SK-N-SH treated with all-trans-retinoic acid at 6 μM for 48 hours (cell line): ENCODE results near the gene STEEP1.

ENCODE experiments used
- ATAC-seq: fragments of 200-7000 bp; cut with Tn5 transposase; 3 replicates; pipeline ENCODE4 v1.9.1; 2020; ENCODE audit warnings: mild to moderate bottlenecking, moderate library complexity
- ARNTL ChIP-seq: fragments of 450-650 bp; formaldehyde crosslinking; IDR thresholded peaks from 2 replicates; pipeline ENCODE4 v1.5.0; 2020; ENCODE audit warnings: low read depth, mild to moderate bottlenecking, moderate library complexity, borderline replicate concordance
- BACH2 ChIP-seq: fragments of 250-450 bp; sonication (Bioruptor Pico); IDR thresholded peaks from 2 replicates; pipeline ENCODE4 v1.9.0; 2021; ENCODE audit warnings: mild to moderate bottlenecking, borderline replicate concordance
- ESRRG ChIP-seq: fragments of 250-450 bp; sonication (Bioruptor Pico); IDR thresholded peaks from 2 replicates; pipeline ENCODE4 v1.6.1; 2021; ENCODE audit warnings: mild to moderate bottlenecking
- GLIS3 ChIP-seq: fragments of 250-450 bp; sonication (Bioruptor Pico); IDR thresholded peaks from 2 replicates; pipeline ENCODE4 v1.5.0; 2020; ENCODE audit warnings: mild to moderate bottlenecking, moderate library complexity
- ISL1 ChIP-seq: fragments of 250-450 bp; sonication (Bioruptor Pico); IDR thresholded peaks from 2 replicates; pipeline ENCODE4 v2.1.2; 2022; ENCODE audit warnings: mild to moderate bottlenecking, moderate library complexity
- OSR1 ChIP-seq: fragments of 250-450 bp; sonication (Bioruptor Pico); IDR thresholded peaks from 2 replicates; pipeline ENCODE4 v1.8.0; 2022; ENCODE audit warnings: moderate library complexity, mild to moderate bottlenecking, inconsistent platforms
- PATZ1 ChIP-seq: fragments of 250-450 bp; sonication (Bioruptor Pico); IDR thresholded peaks from 2 replicates; pipeline ENCODE4 v1.8.0; 2020; ENCODE audit warnings: mild to moderate bottlenecking, moderate library complexity, borderline replicate concordance
- SNAI2 ChIP-seq: fragments of 250-450 bp; sonication (Bioruptor Pico); IDR thresholded peaks from 2 replicates; pipeline ENCODE4 v1.5.0; 2020; ENCODE audit warnings: mild to moderate bottlenecking, moderate library complexity
- TCF4 ChIP-seq: fragments of 250-450 bp; sonication (Bioruptor Pico); IDR thresholded peaks from 2 replicates; pipeline ENCODE4 v1.8.0; 2021; ENCODE audit warnings: mild to moderate bottlenecking, moderate library complexity, borderline replicate concordance
- TOX ChIP-seq: fragments of 250-450 bp; sonication (Bioruptor Pico); IDR thresholded peaks from 2 replicates; pipeline ENCODE4 v1.8.0; 2021; ENCODE audit warnings: mild to moderate bottlenecking, moderate library complexity, borderline replicate concordance
- ZC3H10 ChIP-seq: fragments of 250-450 bp; sonication (Bioruptor Pico); IDR thresholded peaks from 2 replicates; pipeline ENCODE4 v1.5.1; 2021; ENCODE audit warnings: mild to moderate bottlenecking, moderate library complexity
- ZFP3 ChIP-seq: fragments of 250-450 bp; sonication (Bioruptor Pico); IDR thresholded peaks from 2 replicates; pipeline ENCODE4 v1.5.0; 2020; ENCODE audit warnings: mild to moderate bottlenecking, moderate library complexity
- ZNF565 ChIP-seq: fragments of 450-650 bp; formaldehyde crosslinking; conservative IDR thresholded peaks from 2 replicates; pipeline ENCODE4 v1.5.0; 2020; ENCODE audit warnings: low read depth, mild to moderate bottlenecking, moderate library complexity
- ZNF70 ChIP-seq: fragments of 450-650 bp; formaldehyde crosslinking; IDR thresholded peaks from 2 replicates; pipeline ENCODE4 v1.5.0; 2020; ENCODE audit warnings: mild to moderate bottlenecking, moderate library complexity
- TF ChIP-seq, protein P1 (sequence below): fragments of 250-450 bp; sonication (Bioruptor Pico); IDR thresholded peaks from 2 replicates; pipeline ENCODE4 v1.5.0; 2020; ENCODE audit warnings: mild to moderate bottlenecking, moderate library complexity
- TF ChIP-seq, protein P2 (sequence below): fragments of 250-450 bp; sonication (Bioruptor Pico); IDR thresholded peaks from 2 replicates; pipeline ENCODE4 v1.5.1; 2020; ENCODE audit warnings: low read depth, mild to moderate bottlenecking, moderate library complexity
- TF ChIP-seq, protein P3 (sequence below): fragments of 250-450 bp; sonication (Bioruptor Pico); IDR thresholded peaks from 2 replicates; pipeline ENCODE4 v1.8.0; 2021; ENCODE audit warnings: low read depth, mild to moderate bottlenecking, moderate library complexity, borderline replicate concordance

STEEP1 gene

GRCh38 chrX:119574394-119575266, 9.4 kb upstream of the STEEP1 start, which contains the start of gene UBE2A:
Gene UBE2A, plus strand, starts transcription at chrX:119574563. Its CDS starts 149 bp downstream, at chrX:119574712.
- TF ChIP-seq GLIS3 (CRISPR knock-in tag): no peak
- TF ChIP-seq ISL1 (CRISPR knock-in tag): no peak
- TF ChIP-seq ARNTL (CRISPR knock-in tag): no peak
- peak; percentile 90 for ATAC-seq

DNA sequence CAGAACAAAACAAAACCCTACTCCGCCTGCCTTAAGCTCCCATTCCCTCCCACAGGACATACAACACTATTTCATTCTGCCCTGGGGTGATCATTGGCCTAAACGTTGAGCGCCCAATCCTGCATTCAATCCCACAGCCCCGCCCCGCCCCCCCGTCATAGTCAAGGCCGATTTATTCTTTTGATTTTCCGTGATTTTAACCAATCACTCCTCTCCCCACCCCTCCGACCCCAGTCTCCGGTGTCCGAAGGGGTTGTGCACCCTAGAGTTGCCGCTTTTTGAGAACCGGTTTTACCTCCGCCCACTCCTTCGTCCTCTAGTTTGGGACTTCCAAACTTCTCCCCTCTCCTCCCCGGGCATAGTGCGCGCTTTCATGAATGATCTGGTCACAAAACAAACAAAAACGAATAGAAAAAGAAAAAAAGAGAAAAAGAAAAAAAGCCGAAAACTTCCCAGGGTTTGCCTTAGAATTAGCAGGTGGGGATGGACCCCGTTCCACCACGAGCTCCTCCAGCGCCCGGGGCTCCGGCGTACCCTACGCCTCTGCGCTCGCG, 8.7 kb upstream of the STEEP1 start:
- peak; percentile 62 for ATAC-seq
- TF ChIP-seq ZNF70 (CRISPR knock-in tag): 0 out of 2 replicates have a peak, but pooled peaks have one; percentile 10
- TF ChIP-seq ARNTL (CRISPR knock-in tag): no peak
- TF ChIP-seq, all 23 proteins: peak for 1

- TF ChIP-seq ZNF70 (CRISPR knock-in tag): no peak
- TF ChIP-seq, protein P1, sequence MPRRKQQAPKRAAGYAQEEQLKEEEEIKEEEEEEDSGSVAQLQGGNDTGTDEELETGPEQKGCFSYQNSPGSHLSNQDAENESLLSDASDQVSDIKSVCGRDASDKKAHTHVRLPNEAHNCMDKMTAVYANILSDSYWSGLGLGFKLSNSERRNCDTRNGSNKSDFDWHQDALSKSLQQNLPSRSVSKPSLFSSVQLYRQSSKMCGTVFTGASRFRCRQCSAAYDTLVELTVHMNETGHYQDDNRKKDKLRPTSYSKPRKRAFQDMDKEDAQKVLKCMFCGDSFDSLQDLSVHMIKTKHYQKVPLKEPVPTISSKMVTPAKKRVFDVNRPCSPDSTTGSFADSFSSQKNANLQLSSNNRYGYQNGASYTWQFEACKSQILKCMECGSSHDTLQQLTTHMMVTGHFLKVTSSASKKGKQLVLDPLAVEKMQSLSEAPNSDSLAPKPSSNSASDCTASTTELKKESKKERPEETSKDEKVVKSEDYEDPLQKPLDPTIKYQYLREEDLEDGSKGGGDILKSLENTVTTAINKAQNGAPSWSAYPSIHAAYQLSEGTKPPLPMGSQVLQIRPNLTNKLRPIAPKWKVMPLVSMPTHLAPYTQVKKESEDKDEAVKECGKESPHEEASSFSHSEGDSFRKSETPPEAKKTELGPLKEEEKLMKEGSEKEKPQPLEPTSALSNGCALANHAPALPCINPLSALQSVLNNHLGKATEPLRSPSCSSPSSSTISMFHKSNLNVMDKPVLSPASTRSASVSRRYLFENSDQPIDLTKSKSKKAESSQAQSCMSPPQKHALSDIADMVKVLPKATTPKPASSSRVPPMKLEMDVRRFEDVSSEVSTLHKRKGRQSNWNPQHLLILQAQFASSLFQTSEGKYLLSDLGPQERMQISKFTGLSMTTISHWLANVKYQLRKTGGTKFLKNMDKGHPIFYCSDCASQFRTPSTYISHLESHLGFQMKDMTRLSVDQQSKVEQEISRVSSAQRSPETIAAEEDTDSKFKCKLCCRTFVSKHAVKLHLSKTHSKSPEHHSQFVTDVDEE (CRISPR knock-in tag): no peak
- no peak for TF ChIP-seq PATZ1 (CRISPR knock-in tag)
- no peak for ATAC-seq
These were observed 8.0 kb upstream of the STEEP1 start for GRCh38 chrX:119573222-119573621.

- no peak for ATAC-seq
- TF ChIP-seq ZC3H10 (CRISPR knock-in tag): no peak
- no peak for TF ChIP-seq BACH2 (CRISPR knock-in tag)
- no peak for TF ChIP-seq ZFP3 (CRISPR knock-in tag)
- TF ChIP-seq ESRRG (CRISPR knock-in tag): no peak
- TF ChIP-seq ISL1 (CRISPR knock-in tag): no peak
- TF ChIP-seq OSR1 (CRISPR knock-in tag): no peak
- TF ChIP-seq, protein P2, sequence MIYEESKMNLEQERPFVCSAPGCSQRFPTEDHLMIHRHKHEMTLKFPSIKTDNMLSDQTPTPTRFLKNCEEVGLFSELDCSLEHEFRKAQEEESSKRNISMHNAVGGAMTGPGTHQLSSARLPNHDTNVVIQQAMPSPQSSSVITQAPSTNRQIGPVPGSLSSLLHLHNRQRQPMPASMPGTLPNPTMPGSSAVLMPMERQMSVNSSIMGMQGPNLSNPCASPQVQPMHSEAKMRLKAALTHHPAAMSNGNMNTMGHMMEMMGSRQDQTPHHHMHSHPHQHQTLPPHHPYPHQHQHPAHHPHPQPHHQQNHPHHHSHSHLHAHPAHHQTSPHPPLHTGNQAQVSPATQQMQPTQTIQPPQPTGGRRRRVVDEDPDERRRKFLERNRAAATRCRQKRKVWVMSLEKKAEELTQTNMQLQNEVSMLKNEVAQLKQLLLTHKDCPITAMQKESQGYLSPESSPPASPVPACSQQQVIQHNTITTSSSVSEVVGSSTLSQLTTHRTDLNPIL: no peak
- no peak for TF ChIP-seq TCF4
- TF ChIP-seq, protein P3, sequence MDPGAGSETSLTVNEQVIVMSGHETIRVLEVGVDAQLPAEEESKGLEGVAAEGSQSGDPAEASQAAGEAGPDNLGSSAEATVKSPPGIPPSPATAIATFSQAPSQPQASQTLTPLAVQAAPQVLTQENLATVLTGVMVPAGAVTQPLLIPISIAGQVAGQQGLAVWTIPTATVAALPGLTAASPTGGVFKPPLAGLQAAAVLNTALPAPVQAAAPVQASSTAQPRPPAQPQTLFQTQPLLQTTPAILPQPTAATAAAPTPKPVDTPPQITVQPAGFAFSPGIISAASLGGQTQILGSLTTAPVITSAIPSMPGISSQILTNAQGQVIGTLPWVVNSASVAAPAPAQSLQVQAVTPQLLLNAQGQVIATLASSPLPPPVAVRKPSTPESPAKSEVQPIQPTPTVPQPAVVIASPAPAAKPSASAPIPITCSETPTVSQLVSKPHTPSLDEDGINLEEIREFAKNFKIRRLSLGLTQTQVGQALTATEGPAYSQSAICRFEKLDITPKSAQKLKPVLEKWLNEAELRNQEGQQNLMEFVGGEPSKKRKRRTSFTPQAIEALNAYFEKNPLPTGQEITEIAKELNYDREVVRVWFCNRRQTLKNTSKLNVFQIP: no peak
- TF ChIP-seq TOX: no peak
These were observed 5.2 kb upstream of the STEEP1 start for GRCh38 chrX:119570351-119570835.

- no peak for ATAC-seq
- TF ChIP-seq ZFP3 (CRISPR knock-in tag) (no peak), ZNF565 (CRISPR knock-in tag) (no peak), ISL1 (CRISPR knock-in tag) (no peak), TOX (no peak), PATZ1 (CRISPR knock-in tag) (no peak), GLIS3 (CRISPR knock-in tag) (no peak), SNAI2 (no peak), ZNF70 (CRISPR knock-in tag) (no peak)
- TF ChIP-seq, protein P1 (CRISPR knock-in tag): no peak
- TF ChIP-seq, protein P2: no peak
These were observed 12.7 kb downstream of the STEEP1 start for GRCh38 chrX:119552508-119552907.
